Peyer's patch (tissue), 4 donors: Measurements from ENCODE around the gene ZXDC.

Source experiments
- POLR2A ChIP-seq, 2 donors: fragments of 450-650 bp; IDR thresholded peaks; one replicate each; pipeline ENCODE4 v1.5.1; 2017; ENCODE audit warnings: antibody characterized with exemption in 2 of 2, mild to moderate bottlenecking in 2 of 2, moderate library complexity in 2 of 2
- TF ChIP-seq, protein P1 (sequence below), 6 experiments: fragments of 450-650 bp in 4 of 6; fragments of 200-600 bp in 2 of 6; sonication (generic) in 1 of 6; IDR thresholded peaks; one replicate each; pipeline ENCODE4 v1.5.1; 2017 to 2019; ENCODE audit warnings: antibody characterized with exemption in 6 of 6, mild to moderate bottlenecking in 3 of 6, moderate library complexity in 1 of 6

- TF ChIP-seq, protein P1, sequence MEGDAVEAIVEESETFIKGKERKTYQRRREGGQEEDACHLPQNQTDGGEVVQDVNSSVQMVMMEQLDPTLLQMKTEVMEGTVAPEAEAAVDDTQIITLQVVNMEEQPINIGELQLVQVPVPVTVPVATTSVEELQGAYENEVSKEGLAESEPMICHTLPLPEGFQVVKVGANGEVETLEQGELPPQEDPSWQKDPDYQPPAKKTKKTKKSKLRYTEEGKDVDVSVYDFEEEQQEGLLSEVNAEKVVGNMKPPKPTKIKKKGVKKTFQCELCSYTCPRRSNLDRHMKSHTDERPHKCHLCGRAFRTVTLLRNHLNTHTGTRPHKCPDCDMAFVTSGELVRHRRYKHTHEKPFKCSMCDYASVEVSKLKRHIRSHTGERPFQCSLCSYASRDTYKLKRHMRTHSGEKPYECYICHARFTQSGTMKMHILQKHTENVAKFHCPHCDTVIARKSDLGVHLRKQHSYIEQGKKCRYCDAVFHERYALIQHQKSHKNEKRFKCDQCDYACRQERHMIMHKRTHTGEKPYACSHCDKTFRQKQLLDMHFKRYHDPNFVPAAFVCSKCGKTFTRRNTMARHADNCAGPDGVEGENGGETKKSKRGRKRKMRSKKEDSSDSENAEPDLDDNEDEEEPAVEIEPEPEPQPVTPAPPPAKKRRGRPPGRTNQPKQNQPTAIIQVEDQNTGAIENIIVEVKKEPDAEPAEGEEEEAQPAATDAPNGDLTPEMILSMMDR (IDR thresholded peaks at IDR 0.05), result no peak
- TF ChIP-seq POLR2A (IDR thresholded peaks at IDR 0.05), result no peak
Measured at GRCh38 chr3:126509597-126510307, 34.1 kb upstream of the ZXDC start.
